Fibroblast of skin of left biceps (primary cell): Measurements from ENCODE around the gene SAMD8.
"Not testable (repeated sequence)": the region's sequence is repeated elsewhere in the genome, so short reads cannot be mapped to it uniquely, and the experiment has no call there.

Experiments
- DNase-seq, 2 experiments: peaks; one replicate each; pipeline ENCODE4 v3.0.0-alpha.2; 2013; ENCODE audit warnings: low read depth in 2 of 2

SAMD8 gene

DNA sequence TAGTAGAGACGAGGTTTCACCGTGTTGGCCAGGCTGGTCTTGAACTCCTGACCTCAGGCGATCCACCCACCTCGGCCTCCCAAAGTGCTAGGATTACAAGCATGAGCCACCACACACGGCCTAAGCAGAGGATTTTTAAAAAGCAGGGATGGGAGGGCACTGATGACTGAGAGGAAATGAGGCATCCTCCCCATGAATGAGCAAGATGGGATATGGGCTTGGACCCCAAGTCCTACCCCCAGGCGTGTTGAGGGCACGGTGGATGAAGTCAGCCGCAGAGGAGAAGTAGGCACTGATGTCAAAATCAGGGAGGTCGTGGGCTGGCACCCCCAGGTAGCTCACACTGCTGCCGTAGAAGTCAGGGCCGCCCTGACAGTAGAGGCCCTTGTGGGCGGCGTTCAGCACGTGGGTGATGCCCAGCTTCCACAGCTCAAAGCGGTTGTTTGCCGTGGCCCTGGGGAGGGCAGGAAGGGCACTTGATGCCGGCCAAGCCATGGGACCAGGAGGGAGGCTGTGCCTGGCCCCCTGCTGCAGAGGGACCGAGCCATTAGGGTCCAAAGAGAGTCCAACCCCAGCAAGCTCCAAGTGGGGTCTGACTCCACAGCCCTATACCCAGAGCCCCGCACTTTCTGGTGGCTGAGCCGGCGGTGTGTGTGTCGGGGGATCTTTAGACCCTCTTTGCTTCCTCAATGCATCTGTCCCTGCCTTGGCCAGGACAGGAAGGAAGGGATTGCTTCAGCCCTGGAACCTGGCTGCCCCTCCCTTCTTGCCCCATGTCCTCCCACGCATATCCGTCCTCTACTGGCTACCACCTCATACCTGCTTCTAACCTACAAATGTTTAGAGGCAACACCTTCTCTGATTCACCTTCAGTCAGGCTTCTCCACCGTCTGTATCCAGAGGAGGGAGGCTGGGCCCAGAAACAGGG lies 3.4 kb upstream of the SAMD8 start:
- DNase-seq, result no peak

- DNase-seq, result no peak
These were observed 2.6 kb upstream of the SAMD8 start for GRCh38 chr10:75108684-75109458.

DNA sequence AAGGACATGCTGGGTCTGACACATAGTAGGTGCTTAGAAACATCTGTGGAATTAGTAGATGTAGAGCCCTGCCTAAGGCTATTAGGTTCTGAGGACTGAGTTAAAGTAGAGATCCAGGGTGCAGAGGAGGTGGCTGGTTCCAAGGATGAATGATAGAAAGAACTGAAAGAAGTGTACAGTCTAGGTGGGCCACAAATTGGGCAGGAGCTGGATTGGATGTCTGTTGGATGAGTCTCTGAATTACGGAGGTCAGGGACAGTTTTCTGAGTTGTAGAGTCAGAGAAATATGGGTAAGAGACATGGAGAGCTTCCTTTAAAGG lies 2.0 kb upstream of the SAMD8 start:
- DNase-seq, result no peak

- no peak for DNase-seq
These were observed 1.3 kb upstream of the SAMD8 start for GRCh38 chr10:75110006-75110632.

- DNase-seq, result no peak
These were observed 637 bp downstream of the SAMD8 start for GRCh38 chr10:75111907-75112679.

- no peak for DNase-seq
These were observed 3.7 kb downstream of the SAMD8 start for GRCh38 chr10:75115137-75115536.

GRCh38 chr10:75116941-75117775 lies 5.7 kb downstream of the SAMD8 start:
- not testable (repeated sequence) for DNase-seq

DNA sequence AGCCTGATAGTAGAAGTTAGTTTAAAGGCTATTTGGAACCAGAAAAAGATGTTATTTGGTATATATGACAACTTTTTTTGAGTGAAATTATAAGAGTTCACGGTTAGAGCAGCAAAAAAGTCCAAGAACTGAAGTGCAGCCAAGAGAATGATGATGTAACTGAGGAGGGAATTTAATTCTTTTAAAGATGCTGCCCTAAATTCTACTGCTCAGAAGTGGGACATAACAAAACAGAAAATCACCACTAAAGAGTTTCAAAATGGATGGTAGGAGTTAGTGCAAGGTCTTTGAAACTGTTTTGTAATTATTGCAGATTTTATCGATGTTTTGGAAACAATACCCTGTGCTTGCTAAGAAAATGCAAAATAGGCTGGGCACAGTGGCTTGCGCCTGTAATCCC lies 6.5 kb downstream of the SAMD8 start:
- no peak for DNase-seq

DNA sequence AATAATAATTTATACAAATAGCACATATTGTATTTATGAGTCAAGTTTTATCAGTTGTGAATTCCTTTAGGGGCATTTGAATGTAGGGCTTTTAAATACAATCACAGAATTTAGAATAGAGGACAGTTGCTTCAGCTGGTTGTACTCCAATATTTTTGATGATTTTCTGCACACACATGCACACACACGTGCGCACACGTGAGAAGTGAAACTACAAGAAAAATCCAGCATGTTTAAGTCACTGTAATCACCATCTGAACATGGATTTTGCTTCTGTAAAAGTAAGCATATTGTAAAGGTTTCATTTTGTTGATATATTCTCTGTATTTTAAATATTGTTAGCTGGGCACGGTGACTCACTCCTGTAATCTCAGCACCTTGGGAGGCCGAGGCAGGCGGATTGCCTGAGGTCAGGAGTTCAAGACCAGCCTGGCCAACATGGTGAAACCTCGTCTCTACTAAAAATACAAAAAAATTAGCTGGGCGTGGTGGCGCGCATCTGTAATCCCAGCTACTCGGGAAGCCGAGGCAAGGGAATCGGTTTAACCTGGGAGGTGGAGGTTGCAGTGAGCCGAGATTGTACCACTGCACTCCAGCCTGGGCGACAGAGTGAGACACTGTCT lies 8.1 kb downstream of the SAMD8 start:
- not testable (repeated sequence) for DNase-seq

DNA sequence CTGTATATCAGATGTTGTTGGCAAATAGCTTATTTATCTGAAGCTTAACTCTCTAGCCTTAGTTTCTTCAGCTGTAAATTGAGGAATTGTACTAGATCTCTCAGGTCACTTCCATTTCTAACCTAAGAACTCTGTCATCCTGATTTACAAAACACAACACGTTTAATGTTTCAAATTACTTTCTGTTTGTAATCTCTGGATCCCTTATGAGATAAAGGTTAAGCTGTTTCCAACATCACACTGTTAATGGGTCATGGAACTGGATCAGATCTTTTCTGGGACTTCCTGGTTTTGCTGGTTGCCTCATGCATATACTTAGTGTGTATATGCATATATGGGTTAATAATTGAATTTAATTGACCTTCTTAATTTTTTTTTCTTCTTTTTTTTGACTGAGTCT lies 9.9 kb downstream of the SAMD8 start:
- DNase-seq, result no peak

DNA sequence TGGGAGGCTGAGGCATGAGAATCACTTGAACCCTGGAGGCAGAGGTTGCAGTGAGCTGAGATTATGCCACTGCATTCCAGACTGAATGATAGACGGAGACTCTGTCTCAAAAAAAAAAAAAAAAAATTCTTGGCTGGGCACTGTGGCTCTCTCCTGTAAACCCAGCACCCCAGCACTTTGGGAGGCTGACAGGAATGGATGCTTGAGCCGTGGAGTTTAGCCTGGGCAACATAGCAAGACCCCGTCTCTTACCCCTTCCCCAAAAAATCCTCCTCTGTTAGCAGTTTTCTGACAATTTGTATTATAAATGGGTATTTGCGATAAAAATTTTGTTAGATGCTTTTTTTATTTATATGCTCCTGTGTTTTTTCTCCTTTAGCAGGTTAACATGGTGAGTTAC lies 11.0 kb downstream of the SAMD8 start:
- DNase-seq, result no peak

GRCh38 chr10:75123088-75123682 lies 11.7 kb downstream of the SAMD8 start:
- no peak for DNase-seq

- DNase-seq, result no peak
These were observed 14.8 kb downstream of the SAMD8 start for GRCh38 chr10:75126277-75126676.

GRCh38 chr10:75127471-75127870 lies 16.0 kb downstream of the SAMD8 start:
- no peak for DNase-seq

- not testable (repeated sequence) for DNase-seq
These were observed 17.5 kb downstream of the SAMD8 start for GRCh38 chr10:75128985-75129384.

DNA sequence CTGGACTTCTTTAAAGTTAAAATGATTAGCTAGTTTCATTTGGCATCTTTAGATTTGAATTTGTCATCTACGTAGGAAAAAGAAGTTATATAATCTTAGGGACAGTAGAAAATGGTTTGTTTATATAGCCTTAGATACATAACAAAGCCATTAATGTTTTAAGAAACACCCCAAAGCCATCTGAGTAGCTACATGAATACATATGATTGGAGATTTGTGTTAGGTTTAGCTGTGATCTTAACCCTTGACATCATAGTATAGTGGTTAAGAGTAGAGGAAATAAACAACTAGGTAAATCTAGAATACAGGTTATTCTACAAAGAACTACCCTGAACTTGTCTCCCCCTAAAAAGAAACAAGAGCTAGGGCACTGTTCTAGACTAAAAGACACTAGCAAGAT lies 18.1 kb downstream of the SAMD8 start:
- no peak for DNase-seq

GRCh38 chr10:75133701-75134100 lies 22.2 kb downstream of the SAMD8 start:
- DNase-seq, result not testable (repeated sequence)

GRCh38 chr10:75136346-75136745 lies 24.9 kb downstream of the SAMD8 start:
- DNase-seq, result no peak

DNA sequence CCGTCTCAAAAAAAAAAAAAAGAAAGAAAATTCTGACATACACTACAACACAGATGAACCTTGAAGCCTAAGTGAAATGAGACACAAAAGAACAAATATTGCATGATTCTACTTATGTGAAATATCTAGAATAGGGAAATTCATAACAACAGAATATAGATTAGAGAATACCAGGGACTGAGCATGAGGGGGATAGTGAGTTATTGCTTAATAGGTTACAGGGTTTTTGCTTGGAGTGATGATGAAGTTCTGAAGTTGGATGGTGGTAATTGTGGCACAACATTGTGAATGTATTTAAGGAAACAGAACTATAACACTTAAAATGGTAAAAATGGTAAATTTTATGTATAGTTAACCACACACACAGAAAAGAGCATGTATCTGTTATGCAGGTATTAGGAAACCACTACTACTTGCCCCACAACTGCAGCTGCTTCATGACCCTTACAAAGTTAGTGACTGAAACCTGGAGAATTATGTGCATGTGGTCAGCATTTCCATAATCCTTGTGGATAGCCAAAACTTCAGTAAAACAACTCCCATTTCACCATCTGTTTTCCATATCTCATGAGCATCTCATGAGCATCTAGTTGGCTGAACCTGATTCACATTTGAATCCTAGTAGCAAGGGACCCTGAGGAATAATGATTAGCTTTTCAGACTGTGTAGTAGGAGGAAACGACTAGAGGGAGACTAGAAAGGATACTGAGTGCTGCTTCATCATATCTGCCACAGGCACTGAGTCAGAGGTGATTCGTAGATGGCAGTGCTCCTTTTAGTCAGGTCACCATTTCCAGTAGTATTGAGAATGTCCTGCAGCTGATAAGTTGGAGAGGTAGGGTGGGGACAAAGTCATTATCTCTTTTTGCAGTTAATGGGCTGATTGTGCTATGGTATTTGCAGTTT lies 26.3 kb downstream of the SAMD8 start:
- DNase-seq, result peak; percentile 51 to 61
